ENCODE results near the gene ELAC2. TPM values are rescaled to one million over a fixed set of nuclear protein-coding genes. Genes with fewer than 3 reads are reported as not detected.

Gene ELAC2
- total RNA-seq, 1 donor from 2014 or later: 43.1 TPM

DNA sequence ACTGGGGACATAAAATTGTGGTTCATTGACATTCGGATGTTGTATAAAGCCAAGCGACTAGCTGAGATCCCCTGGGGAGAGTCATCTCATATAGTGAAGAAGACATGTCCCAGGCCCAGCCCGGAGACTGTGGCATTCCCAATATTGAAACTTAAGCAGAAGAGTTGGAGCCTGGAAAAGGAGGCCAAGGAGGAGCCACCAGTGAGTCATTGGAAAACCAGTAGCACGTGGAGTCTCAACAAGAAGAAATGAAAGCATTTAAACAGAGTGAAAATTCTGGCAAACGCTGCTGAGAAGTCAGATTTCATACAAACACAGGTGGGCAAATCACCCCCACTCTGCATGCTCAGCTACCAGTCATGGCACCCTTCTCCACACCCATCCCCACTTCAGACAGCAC lies 9.4 kb upstream of the ELAC2 start:
- H3K4me3 Mint-ChIP-seq (ENCODE audit: unreplicated experiment): no peak overlapping the region
- no peaks in the 10 kb centered on the region for H3K36me3 Mint-ChIP-seq (ENCODE audit: low read depth)
- H3K27ac Mint-ChIP-seq (ENCODE audit: unreplicated experiment): no peak overlapping the region
- H3K4me1 Mint-ChIP-seq (ENCODE audit: low read depth): peaks cover 15% of the 10 kb centered on the region
- peaks cover 6% of the 10 kb centered on the region for H3K27me3 Mint-ChIP-seq (ENCODE audit: low read depth)
- TF ChIP-seq, protein P1, sequence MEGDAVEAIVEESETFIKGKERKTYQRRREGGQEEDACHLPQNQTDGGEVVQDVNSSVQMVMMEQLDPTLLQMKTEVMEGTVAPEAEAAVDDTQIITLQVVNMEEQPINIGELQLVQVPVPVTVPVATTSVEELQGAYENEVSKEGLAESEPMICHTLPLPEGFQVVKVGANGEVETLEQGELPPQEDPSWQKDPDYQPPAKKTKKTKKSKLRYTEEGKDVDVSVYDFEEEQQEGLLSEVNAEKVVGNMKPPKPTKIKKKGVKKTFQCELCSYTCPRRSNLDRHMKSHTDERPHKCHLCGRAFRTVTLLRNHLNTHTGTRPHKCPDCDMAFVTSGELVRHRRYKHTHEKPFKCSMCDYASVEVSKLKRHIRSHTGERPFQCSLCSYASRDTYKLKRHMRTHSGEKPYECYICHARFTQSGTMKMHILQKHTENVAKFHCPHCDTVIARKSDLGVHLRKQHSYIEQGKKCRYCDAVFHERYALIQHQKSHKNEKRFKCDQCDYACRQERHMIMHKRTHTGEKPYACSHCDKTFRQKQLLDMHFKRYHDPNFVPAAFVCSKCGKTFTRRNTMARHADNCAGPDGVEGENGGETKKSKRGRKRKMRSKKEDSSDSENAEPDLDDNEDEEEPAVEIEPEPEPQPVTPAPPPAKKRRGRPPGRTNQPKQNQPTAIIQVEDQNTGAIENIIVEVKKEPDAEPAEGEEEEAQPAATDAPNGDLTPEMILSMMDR (IDR thresholded peaks at IDR 0.05): no peak
- DNase-seq (ENCODE audit: low spot score): no peak
- no peaks in the 10 kb centered on the region for H3K9me3 Mint-ChIP-seq (ENCODE audit: low read depth)

DNA sequence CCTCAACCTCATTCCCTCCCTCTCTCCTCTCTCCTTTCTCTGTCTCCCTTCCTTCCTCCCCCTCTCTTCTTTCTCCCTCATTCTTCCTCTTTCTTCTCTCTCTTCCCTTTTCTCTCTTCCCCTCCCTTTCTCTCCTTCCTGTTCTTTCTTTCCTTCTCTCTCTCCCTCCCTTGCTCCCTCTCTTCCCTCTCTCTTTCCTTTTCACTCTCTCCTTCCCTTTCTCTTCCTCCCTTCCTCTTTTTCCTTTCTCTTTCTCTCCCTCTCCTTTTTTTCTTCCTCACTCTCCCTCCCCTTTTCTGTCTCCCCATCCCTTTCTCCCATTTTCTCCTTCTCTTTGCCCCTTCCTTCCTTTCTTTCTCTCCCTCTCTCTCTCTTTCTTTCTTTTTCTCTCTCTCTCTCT lies 7.9 kb upstream of the ELAC2 start:
- no peaks in the 10 kb centered on the region for H3K9me3 Mint-ChIP-seq (ENCODE audit: low read depth)
- TF ChIP-seq, protein P1 (IDR thresholded peaks at IDR 0.05): no peak
- peaks cover 10% of the 10 kb centered on the region for H3K4me1 Mint-ChIP-seq (ENCODE audit: low read depth)
- no peak overlapping the region for H3K27ac Mint-ChIP-seq (ENCODE audit: unreplicated experiment)
- H3K36me3 Mint-ChIP-seq (ENCODE audit: low read depth): no peaks in the 10 kb centered on the region
- DNase-seq (ENCODE audit: low spot score): no peak
- H3K27me3 Mint-ChIP-seq (ENCODE audit: low read depth): peaks cover 6% of the 10 kb centered on the region
- no peak overlapping the region for H3K4me3 Mint-ChIP-seq (ENCODE audit: unreplicated experiment)

DNA sequence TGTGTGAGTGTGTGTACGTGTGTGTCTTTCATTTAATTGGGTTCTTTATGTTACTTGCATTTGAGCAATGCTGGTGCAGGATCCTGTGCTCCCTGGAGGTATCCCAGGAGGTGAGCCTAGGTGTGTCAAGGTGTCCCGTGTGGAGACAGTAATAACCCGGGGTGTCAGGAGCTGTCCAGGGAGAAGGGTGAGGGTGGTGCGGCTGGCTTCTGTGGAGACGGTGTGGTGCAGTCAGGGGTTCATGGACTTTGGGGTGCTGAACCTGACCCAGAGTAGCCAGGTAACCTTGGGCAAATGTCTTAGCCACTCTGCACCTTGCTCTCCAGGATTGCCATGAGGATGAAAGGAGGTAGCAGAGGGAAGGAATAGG lies 7.4 kb upstream of the ELAC2 start:
- Mint-ChIP-seq H3K4me1 (ENCODE audit: low read depth) (peaks cover 7% of the 10 kb centered on the region), H3K27me3 (ENCODE audit: low read depth) (peaks cover 6% of the 10 kb centered on the region), H3K4me3 (ENCODE audit: unreplicated experiment) (no peak overlapping the region), H3K9me3 (ENCODE audit: low read depth) (no peaks in the 10 kb centered on the region), H3K27ac (ENCODE audit: unreplicated experiment) (no peak overlapping the region), H3K36me3 (ENCODE audit: low read depth) (no peaks in the 10 kb centered on the region)
- TF ChIP-seq, protein P1 (IDR thresholded peaks at IDR 0.05): no peak
- no peak for DNase-seq (ENCODE audit: low spot score)

DNA sequence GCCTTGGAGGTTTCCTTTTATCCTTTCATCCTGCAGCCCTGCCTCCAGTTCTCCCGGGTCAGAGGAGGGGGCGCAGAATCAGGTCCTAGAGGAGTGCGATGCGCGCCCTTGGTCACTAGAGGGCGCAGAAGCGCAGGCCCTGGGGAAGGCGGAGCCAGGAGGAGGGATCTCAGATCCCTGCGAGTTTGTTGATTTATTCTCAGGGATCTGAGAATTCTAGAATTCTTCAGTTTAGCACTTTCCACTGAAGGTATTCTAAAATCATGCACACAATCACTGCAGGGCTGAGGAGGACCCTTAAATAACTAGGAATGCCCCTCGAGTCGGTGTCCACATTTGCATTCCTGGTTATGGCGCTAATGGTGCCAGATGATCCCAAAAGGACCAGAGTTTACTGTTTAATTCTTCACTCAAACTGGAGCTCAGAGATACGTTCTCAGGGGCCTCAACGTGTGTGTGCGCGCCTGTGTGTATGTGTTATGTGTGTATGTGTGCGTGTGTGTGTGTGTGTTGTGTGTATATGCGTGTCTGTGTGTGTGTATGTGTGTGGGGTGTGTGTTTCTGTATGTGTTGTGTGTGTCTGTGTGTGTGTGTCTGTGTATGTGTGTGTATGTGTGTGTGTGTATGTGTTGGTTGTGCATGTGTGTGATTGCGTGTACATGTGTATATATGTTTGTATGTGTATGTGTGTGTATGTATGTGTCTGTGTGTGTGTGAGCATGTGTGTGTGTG lies 6.9 kb upstream of the ELAC2 start:
- DNase-seq (ENCODE audit: low spot score): no peak
- Mint-ChIP-seq H3K36me3 (ENCODE audit: low read depth) (no peaks in the 10 kb centered on the region), H3K27ac (ENCODE audit: unreplicated experiment) (no peak overlapping the region), H3K9me3 (ENCODE audit: low read depth) (no peaks in the 10 kb centered on the region), H3K4me3 (ENCODE audit: unreplicated experiment) (peak overlapping the region; percentile 50), H3K4me1 (ENCODE audit: low read depth) (peaks cover 7% of the 10 kb centered on the region), H3K27me3 (ENCODE audit: low read depth) (peaks cover 6% of the 10 kb centered on the region)
- TF ChIP-seq, protein P1 (IDR thresholded peaks at IDR 0.05): peak; percentile 96

DNA sequence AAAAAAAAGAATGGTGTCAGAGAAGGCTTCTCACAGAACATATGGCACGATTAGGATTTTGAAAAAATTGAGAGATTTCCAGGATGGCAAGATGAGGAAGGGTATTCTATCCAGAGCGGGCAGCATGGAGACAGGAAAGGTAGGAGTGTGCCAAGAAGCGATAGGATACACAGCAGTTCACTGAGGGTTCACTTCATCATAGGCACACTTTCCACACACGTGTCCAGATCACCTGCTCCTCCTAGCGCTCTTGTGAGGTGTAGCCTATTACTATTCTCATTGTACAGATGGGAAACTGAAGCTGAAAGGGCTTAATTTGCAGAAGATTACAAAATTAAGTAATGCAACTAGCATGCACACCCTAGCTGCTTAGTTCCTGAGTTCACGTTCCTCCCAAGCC lies 6.2 kb upstream of the ELAC2 start:
- H3K4me1 Mint-ChIP-seq (ENCODE audit: low read depth): peaks cover 9% of the 10 kb centered on the region
- no peak for DNase-seq (ENCODE audit: low spot score)
- peaks cover 6% of the 10 kb centered on the region for H3K27me3 Mint-ChIP-seq (ENCODE audit: low read depth)
- TF ChIP-seq, protein P1 (IDR thresholded peaks at IDR 0.05): no peak
- no peak overlapping the region for H3K4me3 Mint-ChIP-seq (ENCODE audit: unreplicated experiment)
- no peaks in the 10 kb centered on the region for H3K36me3 Mint-ChIP-seq (ENCODE audit: low read depth)
- no peak overlapping the region for H3K27ac Mint-ChIP-seq (ENCODE audit: unreplicated experiment)
- no peaks in the 10 kb centered on the region for H3K9me3 Mint-ChIP-seq (ENCODE audit: low read depth)

Data from chondrocyte (in vitro differentiated cells).